Esophagus (tissue), 2 donors: ENCODE measurements around the gene YJEFN3. TPM values are rescaled to one million over a fixed set of nuclear protein-coding genes. Genes with fewer than 3 reads are reported as not detected.

ENCODE experiments used
- H3K27ac ChIP-seq, 2 donors: one replicate each; pipeline ENCODE4 v1.5.1; 2013; ENCODE audit warnings: low read depth in 2 of 2, mild to moderate bottlenecking in 2 of 2, inconsistent platforms in 1 of 2, low read length in 1 of 2, moderate library complexity in 1 of 2
- H3K27me3 ChIP-seq, 2 donors: one replicate each; pipeline ENCODE4 v1.6.1; 2013; ENCODE audit warnings: low read length in 2 of 2, control low read depth in 1 of 2, mild to moderate bottlenecking in 1 of 2; ENCODE audit not compliant: insufficient read depth in 2 of 2, control insufficient read depth in 1 of 2
- H3K36me3 ChIP-seq, 2 donors: one replicate each; pipeline ENCODE4 v1.6.1; 2013; ENCODE audit warnings: low read length in 1 of 2; ENCODE audit not compliant: control insufficient read depth in 2 of 2, insufficient read depth in 2 of 2
- H3K4me1 ChIP-seq, 2 donors: one replicate each; pipeline ENCODE4 v1.6.1; 2013; ENCODE audit warnings: low read length in 1 of 2; ENCODE audit not compliant: control insufficient read depth in 2 of 2, insufficient read depth in 2 of 2
- H3K4me3 ChIP-seq, 2 donors: one replicate each; pipeline ENCODE4 v1.5.1; 2013; ENCODE audit warnings: low read length in 2 of 2, mild to moderate bottlenecking in 2 of 2, low read depth in 1 of 2, moderate library complexity in 1 of 2
- H3K9me3 ChIP-seq, 2 donors: one replicate each; pipeline ENCODE4 v1.6.1; 2013; ENCODE audit warnings: mild to moderate bottlenecking in 2 of 2, low read depth in 1 of 2, low read length in 1 of 2, moderate library complexity in 1 of 2; ENCODE audit not compliant: control insufficient read depth in 2 of 2, insufficient read depth in 1 of 2
- WGBS, 2 donors: extraction: QIAGEN DNeasy Blood & Tissue Kit; methylation state at CpG; one replicate each; pipeline ENCODE4 v1.1.7; 2013; 5-methylcytosine and 5-hydroxymethylcytosine counted together
- polyA plus RNA-seq, 2 donors: library from polyadenylated mRNA; stranded (reverse); fragments of 200-250 nt; gene quantifications; one replicate each; pipeline ENCODE4 v1.2.3, GENCODE V29; 2013
- donor health status: healthy with polysubstance abuse.
- donor health status: Bipolar disorder and iron deficiency.

The YJEFN3 gene
- polyA plus RNA-seq, 2 donors = 1.6 to 7.3 TPM

DNA sequence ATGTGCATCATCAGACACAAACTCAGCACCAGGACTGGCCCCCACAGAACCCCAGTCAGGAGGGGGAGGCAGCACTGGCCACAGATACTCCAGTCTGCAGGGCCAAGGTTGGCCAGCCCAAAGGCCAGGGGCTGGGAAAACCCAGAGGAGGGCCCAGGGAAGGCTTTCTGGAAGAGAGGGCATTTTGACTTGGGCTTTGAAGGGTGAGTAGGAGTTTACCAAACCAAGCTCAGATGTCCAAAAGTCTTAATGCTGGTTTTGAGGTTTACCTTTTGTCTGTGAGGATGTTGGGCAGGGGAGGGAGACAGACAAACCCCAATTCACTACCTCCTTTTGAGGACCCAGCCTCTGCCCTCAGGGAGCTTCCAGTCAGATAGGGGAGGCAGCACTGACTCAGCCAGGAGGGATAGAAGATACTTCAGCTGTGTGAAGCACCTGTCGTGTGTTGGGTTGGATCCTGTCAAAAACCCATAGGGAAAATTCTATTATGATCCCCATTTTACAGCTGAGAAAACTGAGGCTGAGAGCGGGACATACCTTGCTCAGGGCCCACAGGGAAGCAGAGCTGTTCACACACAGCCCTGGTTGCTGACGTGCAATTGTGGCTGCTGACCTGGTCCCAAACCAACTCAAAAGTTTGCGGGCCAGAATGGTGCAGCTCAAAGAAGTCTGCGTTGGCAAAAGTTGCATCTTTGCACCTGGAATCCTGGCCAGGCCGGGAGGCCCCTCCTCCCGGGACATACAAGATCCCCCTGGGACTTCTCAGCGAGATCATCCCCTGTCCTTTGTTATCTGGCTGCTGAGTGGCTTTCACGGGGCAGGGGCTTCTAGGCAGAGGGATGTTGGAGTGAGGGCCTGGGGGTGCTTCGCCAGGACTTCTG lies 22.5 kb downstream of the YJEFN3 start:
- 74 to 78% methylated on average over 10 of the region's 10 CpGs for WGBS, 2 donors
- Histone ChIP-seq H3K9me3 (peaks cover 0 to 2% of the 10 kb centered on the region in 2 donors), H3K4me3 (no peak overlapping the region), H3K27me3 (no peaks in the 10 kb centered on the region), H3K27ac (no peak overlapping the region), H3K36me3 (no peaks in the 10 kb centered on the region), H3K4me1 (peaks cover 0 to 2% of the 10 kb centered on the region in 2 donors)

DNA sequence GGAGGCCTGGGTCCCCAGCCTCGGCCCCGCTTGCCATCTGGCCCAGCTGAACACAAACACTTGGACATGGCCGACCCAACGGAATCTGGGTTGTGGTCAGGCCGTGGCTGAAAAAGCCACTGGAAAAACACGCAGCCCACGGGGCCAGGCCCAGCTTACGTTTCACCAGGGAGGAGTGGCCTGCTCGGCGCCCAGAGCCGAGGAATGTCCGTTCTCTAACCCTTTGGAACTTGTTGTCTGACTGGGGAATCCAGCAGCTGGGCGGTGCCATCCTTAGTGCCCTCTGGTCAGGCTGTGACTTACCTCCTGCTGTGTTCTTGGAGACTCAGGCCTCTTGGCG lies 23.1 kb downstream of the YJEFN3 start:
- Histone ChIP-seq H3K4me1 (peaks cover 0 to 2% of the 10 kb centered on the region in 2 donors), H3K9me3 (peaks cover 0 to 2% of the 10 kb centered on the region in 2 donors), H3K4me3 (no peak overlapping the region), H3K27ac (no peak overlapping the region), H3K27me3 (no peaks in the 10 kb centered on the region), H3K36me3 (no peaks in the 10 kb centered on the region)
- WGBS, 2 donors = 71 to 75% methylated on average over 14 of the region's 14 CpGs

DNA sequence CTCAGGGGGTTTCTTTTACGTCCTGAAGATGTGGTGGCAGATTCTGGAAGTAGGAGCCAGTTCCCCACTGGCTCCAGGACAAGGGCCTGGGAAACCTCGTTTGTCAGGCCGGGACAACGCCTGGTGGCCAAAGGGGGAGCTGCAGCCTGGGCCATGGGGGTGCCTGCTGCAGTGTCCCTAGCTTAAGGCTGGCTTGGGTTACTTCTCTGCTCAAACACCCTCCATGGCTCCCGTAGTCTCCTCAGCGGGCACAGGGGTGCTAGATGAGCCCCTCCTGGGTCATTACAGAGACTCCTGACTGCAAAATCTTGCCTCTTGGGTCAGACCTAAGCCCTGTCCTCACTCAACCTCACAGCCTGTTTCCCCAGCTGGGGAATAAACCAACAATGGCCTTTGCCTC lies 24.1 kb downstream of the YJEFN3 start:
- Histone ChIP-seq H3K9me3 (peaks cover 0 to 2% of the 10 kb centered on the region in 2 donors), H3K36me3 (no peaks in the 10 kb centered on the region), H3K4me3 (no peak overlapping the region), H3K27ac (no peak overlapping the region), H3K27me3 (no peaks in the 10 kb centered on the region), H3K4me1 (no peaks in the 10 kb centered on the region)
- WGBS, 2 donors = 50 to 52% methylated on average over 6 of the region's 6 CpGs

DNA sequence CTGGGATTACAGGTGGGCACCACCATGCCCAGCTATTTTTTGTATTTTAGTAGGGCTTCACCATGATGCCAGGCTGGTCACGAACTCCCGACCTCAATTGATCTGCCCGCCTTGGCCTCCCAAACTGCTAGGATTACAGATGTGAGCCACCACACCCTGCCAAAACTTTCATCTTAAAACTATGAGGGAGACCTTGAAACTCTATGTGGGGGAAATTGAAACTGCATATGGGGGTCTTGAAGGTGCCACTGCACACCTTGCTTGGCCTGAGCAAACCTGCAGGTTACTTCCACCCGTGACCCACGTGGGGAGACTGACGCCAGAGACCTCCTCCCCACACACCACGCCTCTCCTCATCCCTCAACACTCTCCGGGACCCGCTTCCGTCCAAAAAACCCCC lies 25.0 kb downstream of the YJEFN3 start:
- 88 to 90% methylated on average over 10 of the region's 10 CpGs for WGBS, 2 donors
- no peaks in the 10 kb centered on the region for H3K27me3 ChIP-seq
- peaks cover 0 to 2% of the 10 kb centered on the region in 2 donors for H3K9me3 ChIP-seq
- H3K4me3 ChIP-seq = no peak overlapping the region
- H3K4me1 ChIP-seq = no peaks in the 10 kb centered on the region
- no peaks in the 10 kb centered on the region for H3K36me3 ChIP-seq
- no peak overlapping the region for H3K27ac ChIP-seq

DNA sequence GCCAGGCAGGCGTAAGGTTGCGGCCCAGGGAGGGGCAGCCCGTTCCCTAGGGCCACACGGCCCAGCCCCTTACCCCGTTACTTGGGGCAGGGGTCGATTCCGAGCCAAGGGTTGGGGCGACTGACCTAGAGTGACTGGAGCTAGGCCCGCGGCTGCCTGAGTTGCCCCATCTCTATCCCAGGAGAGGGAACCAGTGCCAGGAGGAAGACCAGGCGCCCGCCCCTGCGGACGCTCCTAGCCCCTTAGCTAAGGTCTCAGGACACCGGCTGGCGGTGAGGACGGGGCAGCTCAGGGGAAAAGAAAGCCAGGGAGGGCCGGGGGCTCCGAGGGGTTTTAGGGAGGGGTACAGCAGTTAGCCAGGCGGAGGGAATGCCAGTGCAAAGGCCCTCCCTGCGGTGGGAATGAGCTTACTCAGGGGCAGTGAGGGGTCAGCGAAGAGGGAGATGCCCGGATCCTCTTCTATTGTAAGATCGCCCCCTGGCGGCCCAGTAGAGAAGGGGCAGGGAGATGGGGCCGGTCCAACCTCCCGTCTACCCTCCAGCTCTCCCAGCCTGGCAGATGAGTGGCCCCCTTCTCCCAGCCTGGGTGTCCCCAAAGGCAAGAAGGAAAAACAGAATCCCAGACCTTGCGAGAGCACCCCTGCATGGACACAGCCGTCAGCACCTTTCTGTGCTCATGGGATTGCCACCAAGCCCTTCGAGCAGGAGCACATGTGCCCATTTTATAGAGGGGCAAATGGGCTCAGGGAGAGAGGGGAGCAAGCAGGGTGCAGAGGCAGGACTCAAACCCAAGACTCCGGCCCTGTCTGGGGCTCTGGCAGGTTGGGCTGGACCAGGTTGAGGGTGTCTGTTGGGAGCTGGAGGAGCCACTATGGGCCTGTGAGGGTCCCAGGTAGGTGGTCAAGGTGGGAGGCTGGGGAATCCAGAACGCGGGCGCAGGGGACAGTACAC lies 25.6 kb downstream of the YJEFN3 start:
- WGBS, 2 donors = 66 to 67% methylated on average over 34 of the region's 34 CpGs
- no peaks in the 10 kb centered on the region for H3K4me1 ChIP-seq

DNA sequence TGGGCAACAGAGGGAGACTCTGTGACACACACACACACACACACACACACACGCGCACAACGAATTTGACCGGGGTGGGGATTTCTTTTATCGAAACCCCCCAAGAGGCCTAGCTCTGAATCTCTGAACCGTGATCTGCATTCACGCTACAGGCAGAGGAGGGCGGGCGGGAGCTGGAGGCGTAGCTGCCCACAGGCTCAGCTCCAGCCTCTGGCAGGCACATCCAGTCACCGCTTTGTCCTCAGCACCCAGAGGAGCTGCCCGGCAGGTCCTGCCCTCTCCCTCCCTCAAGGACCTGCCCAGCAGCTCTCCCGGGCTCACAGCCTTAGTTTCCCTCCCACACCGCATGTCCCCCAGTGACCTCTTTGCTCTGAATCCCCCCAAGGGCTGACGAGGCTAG lies 29.3 kb downstream of the YJEFN3 start:
- no peaks in the 10 kb centered on the region for H3K4me1 ChIP-seq
- H3K36me3 ChIP-seq = no peaks in the 10 kb centered on the region
- 79% methylated on average over 15 of the region's 15 CpGs for WGBS, 2 donors
- H3K27me3 ChIP-seq = no peaks in the 10 kb centered on the region
- H3K9me3 ChIP-seq = no peaks in the 10 kb centered on the region
- no peak overlapping the region for H3K27ac ChIP-seq
- H3K4me3 ChIP-seq = no peak overlapping the region

More for the DNA sequence above, 25.6 kb downstream of the YJEFN3 start:
- no peaks in the 10 kb centered on the region for H3K27me3 ChIP-seq
- no peaks in the 10 kb centered on the region for H3K36me3 ChIP-seq
- H3K4me3 ChIP-seq = no peak overlapping the region
- no peak overlapping the region for H3K27ac ChIP-seq
- H3K9me3 ChIP-seq = peaks cover 0 to 2% of the 10 kb centered on the region in 2 donors

DNA sequence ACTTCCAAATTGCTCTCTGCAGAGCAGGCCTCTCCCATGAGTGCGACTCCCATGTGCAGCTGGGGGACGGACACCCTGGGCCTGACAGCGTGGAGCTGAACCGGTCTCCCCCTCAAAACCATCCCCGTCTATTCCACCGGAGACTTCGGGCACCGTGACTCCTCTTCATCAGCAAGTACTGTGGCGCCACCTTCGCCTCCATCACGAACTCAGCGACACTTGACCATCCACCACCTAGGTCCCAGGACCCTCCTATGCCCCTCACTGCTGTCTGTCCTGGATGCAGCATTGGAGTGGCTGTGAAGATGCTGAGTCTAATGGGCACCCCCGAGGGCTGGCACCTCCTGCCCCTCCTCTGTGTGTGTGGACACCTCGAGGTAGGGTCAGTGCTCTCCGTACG lies 29.9 kb downstream of the YJEFN3 start:
- Histone ChIP-seq H3K9me3 (no peaks in the 10 kb centered on the region), H3K27ac (no peak overlapping the region), H3K36me3 (no peaks in the 10 kb centered on the region), H3K27me3 (no peaks in the 10 kb centered on the region), H3K4me3 (no peak overlapping the region), H3K4me1 (no peaks in the 10 kb centered on the region)
- WGBS, 2 donors = 92 to 94% methylated on average over 16 of the region's 16 CpGs

DNA sequence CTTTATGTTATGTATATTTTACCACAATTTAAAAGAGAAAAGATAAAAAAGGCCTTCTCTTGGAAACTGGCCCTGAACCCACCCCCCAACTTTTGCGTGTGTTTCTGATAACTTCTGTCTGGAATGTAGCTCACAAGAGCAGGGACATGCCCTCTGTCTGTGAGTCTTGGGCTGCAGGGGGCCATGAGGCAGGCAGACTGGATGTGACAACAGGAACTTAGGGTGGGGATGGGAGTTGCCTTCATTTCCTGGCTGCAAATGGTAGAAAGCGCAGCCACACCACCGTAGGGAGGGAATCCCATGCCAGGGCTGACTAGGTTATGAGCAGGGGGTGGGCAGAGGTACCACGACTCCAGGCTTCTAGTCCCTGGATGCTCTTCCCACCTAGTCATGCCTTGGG lies 31.2 kb downstream of the YJEFN3 start:
- Histone ChIP-seq H3K27me3 (no peaks in the 10 kb centered on the region), H3K4me1 (no peaks in the 10 kb centered on the region), H3K9me3 (no peaks in the 10 kb centered on the region), H3K4me3 (no peak overlapping the region), H3K27ac (no peak overlapping the region), H3K36me3 (no peaks in the 10 kb centered on the region)
- WGBS, 2 donors = 59 to 69% methylated on average over 4 of the region's 4 CpGs

DNA sequence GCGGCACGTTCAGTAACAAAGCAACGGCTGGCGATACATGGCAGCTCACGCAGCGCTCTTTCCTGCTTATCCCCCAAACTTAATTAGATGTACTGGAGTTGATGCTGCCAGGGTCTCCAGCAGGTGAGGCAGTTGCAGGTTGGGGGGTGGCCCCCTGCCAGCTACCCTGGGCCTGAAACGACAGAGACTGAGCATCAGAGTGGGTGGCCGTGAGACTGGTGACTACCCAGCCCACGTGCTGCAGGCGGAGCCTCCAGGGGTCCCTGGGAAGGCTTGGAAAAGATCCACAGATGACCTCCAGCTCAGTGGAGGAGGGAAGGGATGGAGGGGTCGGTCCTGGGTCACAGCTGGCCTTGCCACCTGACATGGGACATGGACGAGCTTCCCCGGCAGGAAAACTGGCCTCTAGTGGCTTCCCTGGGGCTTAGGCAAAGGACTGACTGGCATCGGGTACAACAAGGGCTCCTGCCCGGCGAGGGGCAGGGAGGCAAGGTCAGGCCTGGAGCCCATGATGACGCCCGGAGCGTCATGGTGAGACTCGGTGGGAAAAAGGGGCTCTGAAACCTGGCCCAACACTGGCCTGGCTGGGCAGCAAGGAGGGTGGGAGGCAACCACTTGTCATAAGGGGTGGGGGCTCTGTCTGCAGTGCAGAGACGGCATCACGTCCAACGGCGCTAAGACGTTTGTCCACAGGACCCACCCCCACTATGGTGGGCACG lies 33.4 kb downstream of the YJEFN3 start:
- Histone ChIP-seq H3K36me3 (no peaks in the 10 kb centered on the region), H3K27ac (no peak overlapping the region), H3K4me3 (no peak overlapping the region), H3K4me1 (no peaks in the 10 kb centered on the region), H3K9me3 (no peaks in the 10 kb centered on the region), H3K27me3 (no peaks in the 10 kb centered on the region)
- WGBS, 2 donors = 87% methylated on average over 26 of the region's 26 CpGs
